GM03348 (cell line): ENCODE results near the gene CYP2D6.
"Not testable (repeated sequence)": the region's sequence is repeated elsewhere in the genome, so short reads cannot be mapped to it uniquely, and the experiment has no call there.

Source experiments
- DNase-seq: peaks from one replicate; pipeline ENCODE4 v3.0.0; 2012; ENCODE audit warnings: low spot score

Gene CYP2D6

DNA sequence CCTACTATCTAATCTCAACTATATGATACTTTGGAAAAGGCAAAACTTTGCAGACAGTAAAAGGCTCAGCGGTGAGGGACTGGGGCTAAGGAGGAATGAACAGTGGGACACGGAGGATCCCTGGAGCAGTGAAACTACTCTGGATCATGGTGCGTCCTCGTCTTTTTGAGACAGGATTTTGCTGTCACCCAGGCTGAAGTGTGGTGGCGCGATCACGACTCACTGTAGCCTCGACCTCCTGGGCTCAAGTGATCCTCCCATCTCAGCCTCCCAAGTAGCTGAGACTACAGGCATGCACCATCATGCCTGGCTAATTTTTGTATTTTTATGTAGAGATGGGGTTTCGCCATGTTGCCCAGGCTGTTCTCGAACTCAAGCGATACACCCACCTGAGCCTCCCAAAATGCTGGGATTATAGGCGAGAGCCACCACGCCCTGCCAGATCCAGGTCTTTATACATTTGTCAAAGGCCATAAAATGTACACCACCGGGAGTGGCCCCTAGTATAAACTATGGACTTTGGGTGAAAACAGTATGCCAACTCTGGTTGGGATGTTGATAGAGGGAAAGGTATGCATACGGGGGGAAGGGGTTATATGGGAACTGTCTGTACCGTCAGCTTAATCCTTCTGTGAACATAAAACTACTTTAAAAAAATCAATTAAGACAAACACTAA, 28.0 kb upstream of the CYP2D6 start:
- DNase-seq, result no peak

DNA sequence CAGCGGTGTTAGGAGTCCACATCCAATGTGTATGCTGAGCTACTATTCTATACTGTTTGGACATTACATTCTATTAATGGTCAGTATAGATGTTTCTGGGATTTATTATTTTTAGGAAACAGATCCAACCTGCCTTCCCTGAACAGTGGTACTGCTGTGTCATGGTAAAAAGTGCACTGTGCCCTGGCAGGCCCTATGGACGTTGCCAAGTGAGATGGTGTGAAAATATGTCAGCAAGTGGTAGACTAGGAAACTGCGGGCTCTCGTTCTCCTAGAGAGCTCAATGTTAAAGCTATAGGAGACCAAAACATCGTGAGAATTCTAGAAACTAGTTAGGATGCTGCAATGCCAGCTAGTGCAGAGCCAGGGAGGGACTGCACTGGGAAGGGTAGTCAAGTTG, 26.0 kb upstream of the CYP2D6 start:
- DNase-seq, result no peak

DNA sequence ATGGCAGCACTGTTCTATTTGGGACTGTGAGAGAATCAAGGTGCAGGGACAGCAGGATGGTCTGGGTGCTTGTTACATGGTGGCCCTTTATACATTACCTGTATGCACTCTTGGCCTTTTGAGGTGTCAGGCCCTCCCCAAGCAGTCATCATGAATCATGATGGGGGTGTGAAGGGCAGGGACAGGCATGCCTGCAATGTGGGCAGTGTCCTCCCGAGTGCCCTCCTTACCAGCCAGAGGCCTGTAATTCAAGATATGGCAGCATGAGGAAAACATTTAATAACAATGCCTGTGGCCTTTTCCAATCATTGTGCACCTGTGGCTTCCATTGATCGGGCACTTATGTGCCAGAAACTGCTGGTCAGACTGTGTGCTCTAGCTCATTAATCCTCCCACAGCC, 25.5 kb upstream of the CYP2D6 start:
- DNase-seq, result no peak

DNA sequence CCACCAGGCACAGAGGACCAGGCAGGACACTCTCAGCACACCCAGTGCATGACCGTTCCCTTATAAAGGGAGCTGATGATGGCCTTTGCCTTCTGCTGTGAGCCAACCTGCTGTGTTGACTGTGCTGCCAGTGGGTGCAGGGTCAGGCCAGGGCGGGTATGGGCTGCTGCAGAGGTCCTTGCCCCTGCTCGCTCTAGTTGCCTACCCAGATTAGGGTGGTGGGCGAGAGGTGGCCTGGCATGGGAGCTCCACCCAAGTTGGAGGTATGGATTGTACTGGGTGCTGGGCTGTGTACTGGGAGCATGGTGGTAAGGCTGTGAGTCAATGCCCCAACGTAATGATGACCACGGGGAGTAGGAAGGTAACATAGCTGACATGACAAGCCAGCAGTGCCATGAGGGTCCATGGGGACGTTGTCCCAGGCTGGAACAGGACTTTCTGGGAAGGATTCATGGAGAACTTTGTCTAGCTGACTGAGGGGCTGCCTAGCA, 24.5 kb upstream of the CYP2D6 start:
- DNase-seq, result no peak

DNA sequence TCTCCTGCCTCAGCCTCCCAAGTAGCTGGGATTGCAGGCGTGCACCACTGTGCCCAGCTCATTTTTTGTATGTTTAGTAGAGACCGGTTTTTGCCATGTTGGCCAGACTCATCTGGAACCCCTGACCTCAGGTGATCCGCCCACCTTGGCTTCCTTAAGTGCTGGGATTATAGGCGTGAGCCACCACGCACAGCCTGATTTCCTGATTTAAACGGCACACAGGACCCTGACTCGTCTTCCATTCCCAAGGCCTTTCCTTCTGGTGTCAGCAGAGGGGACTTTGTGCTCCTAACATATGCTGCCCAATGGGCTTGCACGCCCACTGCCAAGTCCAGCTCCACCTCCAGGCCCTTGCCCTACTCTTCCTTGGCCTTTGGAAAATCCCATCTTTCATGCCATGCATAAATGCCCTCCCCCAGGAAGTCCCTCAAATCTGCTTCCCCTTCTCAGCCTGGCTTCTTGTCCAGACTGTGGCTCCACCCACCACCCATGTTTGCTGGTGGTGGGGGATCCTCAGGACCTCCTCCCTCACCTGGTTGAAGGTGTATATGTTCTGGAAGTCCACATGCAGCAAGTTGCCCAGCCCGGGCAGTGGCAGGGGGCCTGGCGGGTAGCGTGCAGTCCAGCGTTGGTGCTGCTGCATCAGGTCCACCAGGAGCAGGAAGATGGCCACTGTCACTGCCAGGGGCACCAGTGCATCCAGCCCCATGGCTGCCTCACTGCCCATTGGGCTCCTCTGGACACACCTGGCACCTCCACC, 23.9 kb upstream of the CYP2D6 start:
- DNase-seq, result no peak

DNA sequence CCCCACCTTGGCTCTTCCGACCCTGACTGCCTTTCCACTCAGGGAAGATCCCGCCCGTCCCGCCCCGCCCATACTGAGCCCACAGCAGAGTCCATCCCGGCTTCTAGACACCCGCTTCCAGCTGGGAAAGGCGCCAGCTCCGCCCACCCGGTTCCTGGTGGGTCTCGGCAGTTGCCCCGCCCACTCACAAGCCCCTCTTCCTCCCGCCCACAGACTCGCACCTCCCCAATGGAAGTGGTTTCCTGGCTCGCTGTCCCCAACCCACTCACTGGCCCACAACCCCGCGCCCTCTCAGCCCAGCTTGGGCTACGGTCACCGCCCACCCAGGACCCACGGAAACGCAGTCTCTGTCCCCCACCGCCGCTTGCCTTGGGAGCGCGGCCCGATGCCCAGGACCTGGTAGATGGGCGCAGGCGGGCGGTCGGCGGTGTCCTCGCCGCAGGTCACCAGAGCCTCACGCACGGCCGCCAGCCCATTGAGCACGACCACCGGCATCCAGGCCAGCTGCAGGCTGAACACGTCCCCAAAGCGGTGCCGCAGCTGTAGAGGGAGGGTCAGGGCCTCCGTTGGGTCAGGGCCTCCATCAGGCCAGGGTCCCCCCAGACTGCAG, 22.2 kb upstream of the CYP2D6 start:
- DNase-seq, result no peak

DNA sequence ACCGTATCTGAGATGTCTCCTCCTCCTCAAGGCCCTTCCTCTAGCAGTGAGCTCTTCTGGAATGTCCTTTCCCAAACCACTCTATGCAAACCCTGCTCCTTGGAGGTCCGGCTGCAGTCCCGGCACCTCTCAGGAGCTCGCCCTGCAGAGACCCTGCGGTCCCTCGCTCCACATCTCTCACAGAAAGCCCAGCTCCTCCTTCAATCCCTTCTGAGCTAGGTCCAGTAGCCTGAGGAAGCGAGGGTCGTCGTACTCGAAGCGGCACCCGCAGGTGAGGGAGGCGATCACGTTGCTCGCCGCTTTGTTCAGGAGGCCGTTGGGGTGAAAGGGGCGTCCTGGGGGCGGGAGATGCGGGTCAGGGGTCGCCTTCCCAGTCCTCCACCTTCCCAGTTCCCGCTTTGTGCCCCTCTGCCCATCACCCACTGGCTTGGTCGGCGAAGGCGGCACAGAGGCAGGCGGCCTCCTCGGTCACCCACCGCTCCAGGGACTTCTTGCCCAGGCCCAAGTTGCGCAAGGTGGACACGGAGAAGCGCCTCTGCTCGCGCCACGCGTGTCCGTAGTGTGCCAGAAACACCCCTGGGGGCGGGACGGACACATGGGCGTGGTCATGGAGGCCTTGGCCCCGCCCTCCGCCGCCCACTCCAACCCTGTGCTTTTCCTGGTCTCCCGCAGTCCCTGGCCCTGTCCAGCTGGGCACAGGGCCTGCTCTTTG, 21.5 kb upstream of the CYP2D6 start:
- DNase-seq, result peak; percentile 49

DNA sequence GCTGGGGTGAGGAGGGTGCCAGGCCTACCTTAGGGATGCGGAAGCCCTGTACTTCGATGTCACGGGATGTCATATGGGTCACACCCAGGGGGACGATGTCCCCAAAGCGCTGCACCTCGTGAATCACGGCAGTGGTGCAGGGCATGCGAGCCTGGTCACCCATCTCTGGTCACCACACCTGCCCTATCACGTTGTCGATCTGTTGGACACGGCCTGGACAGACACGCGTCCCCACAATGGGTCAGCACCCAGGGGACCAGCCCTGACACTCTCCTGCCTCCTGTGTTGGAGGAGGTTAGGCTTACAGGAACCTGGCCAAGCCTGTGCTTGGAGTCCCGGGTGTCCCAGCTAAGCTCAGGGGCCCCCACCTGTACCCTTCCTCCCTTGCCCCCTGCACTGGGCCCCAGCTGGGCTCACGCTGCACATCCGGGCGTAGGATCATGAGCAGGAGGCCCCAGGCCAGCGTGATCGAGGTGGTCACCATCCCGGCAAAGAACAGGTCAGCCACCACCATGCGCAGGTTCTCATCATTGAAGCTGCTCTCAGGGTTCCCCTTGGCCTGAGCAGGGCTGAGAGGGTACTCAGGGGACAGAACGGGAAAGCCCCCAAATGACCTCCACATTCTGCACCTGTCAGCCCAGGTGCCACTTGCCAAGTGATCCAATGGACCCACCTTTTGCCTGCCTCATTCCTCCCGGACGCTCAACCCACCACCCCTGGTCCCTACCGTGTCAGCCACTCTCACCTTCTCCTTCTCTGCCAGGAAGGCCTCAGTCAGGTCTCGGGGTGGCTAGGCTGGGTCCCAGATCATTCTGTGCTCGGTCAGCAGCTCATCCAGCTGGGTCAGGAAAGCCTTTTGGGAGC, 20.3 kb upstream of the CYP2D6 start:
- no peak for DNase-seq

DNA sequence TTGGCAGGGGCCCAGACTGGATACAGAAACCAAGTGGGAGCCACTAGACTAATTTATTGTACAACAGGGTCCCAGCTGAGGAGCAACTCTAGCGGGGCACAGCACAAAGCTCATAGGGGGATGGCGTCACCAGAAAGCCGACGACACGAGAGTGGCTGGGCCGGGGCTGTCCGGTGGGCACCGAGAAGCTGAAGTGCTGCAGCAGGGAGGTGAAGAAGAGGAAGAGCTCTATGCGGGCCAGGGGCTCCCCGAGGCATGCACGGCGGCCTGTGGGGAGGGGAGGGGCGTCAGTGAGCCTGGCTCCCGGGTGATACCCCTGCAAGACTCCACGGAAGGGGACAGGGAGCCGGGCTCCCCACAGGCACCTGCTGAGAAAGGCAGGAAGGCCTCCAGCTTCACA, 19.2 kb upstream of the CYP2D6 start:
- not testable (repeated sequence) for DNase-seq

DNA sequence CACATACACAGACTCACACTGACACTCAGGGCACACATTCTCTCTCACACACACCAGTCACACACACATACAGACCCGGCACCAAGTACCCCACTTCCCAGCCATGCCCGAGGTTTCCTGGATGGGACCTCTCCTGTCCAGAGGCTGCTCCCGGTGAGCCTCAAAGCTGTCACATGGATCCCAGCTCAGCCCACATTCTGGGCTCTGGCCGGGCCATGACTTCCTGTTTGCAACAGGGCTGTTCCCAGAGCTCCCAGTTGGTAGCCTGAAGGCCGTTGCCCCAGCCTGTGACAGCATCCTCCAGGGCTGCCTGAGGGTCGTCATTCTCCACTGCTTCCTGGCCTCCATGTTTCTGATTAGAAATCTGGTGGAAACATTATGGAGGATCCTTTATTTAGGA, 14.6 kb upstream of the CYP2D6 start:
- no peak for DNase-seq

DNA sequence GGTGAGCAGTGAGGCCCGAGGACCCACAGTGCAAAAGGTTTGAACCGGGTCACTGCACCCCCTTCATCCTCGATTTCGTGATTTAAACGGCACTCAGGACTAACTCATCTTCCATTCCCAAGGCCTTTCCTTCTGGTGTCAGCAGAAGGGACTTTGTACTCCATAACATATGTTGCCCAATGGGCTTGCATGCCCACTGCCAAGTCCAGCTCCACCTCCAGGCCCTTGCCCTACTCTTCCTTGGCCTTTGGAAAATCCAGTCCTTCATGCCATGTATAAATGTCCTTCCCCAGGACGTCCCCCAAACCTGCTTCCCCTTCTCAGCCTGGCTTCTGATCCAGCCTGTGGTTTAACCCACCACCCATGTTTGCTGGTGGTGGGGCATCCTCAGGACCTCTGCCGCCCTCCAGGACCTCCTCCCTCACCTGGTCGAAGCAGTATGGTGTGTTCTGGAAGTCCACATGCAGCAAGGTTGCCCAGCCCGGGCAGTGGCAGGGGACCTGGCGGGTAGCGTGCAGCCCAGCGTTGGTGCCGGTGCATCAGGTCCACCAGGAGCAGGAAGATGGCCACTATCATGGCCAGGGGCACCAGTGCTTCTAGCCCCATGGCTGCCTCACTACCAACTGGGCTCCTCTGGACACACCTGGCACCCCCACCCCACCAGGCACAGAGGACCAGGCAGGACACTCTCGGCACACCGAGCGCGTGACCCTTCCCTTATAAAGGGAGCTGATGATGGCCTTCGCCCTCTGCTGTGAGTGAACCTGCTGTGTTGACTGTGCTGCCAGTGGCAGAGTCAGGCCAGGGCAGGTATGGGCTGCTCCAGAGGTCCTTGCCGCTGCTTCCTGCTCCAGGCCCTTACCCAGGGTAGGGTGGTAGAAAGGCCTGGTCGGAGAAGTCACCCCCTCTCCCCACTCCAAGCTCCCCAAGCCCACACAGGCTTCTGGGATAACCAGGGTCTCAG, 13.5 kb upstream of the CYP2D6 start:
- DNase-seq, result not testable (repeated sequence)

DNA sequence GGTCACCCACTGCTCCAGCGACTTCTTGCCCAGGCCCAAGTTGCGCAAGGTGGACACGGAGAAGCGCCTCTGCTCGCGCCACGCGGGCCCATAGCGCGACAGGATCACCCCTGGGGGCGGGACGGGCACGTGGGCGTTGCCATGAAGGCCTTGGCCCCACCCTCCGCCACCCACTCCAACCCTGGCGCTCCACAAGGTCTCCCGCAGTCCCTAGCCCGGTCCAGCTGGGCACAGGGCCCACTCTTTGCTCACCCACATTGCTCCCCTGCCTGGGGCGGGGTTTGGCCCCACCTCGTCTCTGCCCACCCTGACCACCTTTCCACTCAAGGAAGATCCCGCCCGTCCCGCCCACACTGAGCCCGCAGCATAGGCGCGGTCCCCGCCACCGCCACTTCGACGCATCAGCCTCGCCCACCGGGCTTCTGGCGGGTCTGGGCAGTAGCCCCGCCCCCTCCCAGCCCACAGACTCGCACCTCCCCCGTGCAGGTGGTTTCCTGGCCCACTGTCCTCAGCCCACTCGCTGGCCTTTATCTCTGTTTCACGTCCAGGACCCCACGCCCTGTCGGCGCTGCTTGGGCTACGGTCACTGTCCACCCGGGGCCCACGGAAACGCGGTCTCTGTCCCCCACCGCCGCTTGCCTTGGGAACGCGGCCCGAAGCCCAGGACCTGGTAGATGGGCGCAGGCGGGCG, 12.3 kb upstream of the CYP2D6 start:
- no peak for DNase-seq

DNA sequence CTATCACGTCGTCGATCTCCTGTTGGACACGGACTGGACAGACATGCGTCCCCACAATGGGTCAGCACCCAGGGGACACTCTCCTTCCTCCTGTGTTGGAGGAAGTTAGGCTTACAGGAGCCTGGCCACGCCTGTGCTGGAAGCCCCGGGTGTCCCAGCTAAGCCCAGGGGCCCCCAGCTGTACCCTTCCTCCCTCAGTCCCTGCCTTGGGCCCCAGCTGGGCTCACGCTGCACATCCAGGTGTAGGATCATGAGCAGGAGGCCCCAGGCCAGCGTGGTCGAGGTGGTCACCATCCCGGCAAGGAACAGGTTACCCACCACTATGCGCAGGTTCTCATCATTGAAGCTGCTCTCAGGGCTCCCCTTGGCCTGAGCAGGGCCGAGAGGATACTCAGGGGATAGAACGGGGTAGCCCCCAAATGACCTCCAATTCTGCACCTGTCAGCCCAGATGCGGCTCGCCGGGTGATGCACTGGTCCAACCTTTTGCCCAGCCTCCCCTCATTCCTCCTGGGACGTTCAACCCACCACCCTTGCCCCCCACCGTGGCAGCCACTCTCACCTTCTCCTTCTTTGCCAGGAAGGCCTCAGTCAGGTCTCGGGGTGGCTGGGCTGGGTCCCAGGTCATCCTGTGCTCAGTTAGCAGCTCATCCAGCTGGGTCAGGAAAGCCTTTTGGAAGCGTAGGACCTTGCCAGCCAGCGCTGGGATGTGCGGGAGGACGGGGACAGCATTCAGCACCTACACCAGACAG, 10.9 kb upstream of the CYP2D6 start:
- not testable (repeated sequence) for DNase-seq

DNA sequence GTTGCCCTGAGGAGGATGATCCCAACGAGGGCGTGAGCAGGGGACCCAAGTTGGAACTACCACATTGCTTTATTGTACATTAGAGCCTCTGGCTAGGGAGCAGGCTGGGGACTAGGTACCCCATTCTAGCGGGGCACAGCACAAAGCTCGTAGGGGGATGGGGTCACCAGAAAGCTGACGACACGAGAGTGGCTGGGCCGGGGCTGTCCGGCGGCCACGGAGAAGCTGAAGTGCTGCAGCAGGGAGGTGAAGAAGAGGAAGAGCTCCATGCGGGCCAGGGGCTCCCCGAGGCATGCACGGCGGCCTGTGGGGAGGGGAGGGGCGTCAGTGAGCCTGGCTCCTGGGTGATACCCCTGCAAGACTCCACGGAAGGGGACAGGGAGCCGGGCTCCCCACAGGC, 9.5 kb upstream of the CYP2D6 start:
- not testable (repeated sequence) for DNase-seq

DNA sequence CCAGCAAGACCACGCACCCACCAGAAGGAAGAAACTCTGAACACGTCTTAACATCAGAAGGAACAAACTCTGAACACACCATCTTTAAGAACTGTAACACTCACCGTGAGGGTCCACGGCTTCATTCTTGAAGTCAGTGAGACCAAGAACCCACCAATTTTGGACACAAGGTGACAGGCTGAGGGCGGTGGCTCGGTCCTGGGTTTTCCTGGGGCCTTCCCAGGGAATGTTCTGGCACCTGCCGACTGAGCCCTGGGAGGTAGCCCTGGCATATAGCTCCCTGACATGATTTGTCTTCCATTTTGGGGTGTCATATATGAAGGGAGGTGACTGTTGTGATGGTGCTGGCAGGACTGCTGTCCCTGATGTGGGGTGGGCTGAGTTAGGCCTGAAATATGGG, 8.9 kb upstream of the CYP2D6 start:
- DNase-seq, result not testable (repeated sequence)

DNA sequence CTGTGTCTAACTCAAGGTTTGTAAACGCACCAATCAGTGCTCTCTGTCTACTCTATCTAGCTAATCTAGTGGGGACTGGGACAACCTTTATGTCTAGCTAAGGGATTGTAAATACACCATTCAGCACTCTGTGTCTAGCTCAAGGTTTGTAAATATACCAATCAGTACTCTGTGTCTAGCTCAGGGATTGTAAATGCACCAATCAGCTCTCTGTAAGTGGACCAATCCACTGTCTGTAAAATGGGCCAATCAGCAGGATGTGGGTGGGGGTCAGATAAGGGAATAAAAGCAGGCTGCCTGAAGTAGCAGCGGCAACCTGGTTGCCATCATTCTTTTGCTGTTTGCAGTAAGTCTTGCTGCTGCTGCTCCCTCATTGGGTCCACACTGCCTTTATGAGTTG, 8.4 kb upstream of the CYP2D6 start:
- no peak for DNase-seq

DNA sequence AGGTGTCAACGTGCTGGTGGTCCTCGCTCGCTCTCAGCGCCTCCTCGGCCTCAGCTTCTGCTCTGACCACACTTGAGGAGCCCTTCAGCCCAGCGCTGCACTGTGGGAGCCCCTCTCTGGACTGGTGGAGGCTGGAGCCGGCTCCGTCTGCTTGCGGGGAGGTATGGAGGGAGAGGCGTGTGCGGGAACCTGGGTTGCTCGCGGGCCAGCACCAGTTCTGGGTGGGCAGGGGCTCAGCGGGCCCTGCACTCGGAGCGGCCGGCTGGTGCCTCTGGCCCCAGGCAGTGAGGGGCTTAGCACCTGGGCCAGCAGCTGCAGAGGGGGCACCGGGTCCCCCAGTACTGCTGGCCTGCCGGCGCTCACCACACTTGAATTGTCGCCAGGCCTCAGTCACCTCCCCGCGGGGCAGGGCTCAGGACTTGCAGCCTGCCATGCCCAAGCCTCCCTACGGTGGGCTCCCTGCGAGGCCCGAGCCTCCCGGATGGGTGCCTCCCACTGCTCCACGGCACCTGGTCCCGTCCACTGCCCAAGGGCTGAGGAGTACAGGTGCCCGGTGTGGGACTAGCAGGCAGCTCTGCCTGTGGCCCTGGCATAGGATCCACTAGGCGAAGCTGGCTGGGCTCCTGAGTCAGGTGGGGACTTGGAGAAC, 7.6 kb upstream of the CYP2D6 start:
- DNase-seq, result no peak

DNA sequence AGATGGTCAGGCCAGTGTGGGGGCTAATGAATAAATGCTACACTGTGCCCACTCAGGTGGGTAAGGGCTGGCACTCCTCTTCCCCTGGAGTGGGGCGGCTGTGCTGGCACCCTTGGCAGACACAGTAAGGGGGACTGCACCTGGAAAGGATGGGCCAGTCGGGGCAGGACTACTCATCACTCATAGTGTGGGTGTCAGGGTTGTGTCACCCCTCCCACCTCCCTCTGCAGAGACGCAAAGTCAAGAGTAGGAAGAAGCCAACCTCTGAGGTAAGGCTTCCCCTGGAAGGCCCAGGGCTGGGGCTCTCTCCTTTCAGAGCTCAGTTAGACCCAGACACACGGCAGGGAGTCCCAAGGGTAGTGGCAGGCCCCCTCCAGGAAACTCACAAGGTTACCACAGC, 5.1 kb upstream of the CYP2D6 start:
- not testable (repeated sequence) for DNase-seq
